ENCODE measurements around the gene NRXN3.

The NRXN3 gene

DNA sequence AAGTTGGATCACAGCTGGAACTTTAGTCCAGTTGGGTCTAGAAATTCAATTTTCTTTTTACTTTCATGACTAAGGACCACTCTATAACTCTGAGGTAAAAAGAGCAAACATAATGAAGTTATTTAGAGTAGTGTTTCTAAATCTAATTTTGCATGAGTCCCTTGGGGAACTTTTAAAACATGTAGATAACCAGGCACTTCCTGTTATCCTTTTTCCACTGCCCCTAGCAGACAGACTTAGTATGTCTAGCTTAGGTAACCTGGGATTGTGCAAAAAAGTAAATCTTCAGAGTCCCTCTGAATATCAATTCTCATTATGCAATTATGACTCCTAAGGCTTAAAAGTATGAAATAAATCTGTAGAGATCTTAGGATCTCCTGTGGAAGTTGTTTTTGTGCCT, 1669.9 kb downstream of the NRXN3 start:
- no peak for DNase-seq (ENCODE audit: extremely low spot score)
- CTCF ChIA-PET: interaction anchor here (1.3 kb wide), 1 partner anchor 9 kb away, joined by 3 read pairs; no protein-coding TSS in a partner anchor
- POLR2A ChIA-PET: no interaction called here
- TF ChIP-seq, protein P1, sequence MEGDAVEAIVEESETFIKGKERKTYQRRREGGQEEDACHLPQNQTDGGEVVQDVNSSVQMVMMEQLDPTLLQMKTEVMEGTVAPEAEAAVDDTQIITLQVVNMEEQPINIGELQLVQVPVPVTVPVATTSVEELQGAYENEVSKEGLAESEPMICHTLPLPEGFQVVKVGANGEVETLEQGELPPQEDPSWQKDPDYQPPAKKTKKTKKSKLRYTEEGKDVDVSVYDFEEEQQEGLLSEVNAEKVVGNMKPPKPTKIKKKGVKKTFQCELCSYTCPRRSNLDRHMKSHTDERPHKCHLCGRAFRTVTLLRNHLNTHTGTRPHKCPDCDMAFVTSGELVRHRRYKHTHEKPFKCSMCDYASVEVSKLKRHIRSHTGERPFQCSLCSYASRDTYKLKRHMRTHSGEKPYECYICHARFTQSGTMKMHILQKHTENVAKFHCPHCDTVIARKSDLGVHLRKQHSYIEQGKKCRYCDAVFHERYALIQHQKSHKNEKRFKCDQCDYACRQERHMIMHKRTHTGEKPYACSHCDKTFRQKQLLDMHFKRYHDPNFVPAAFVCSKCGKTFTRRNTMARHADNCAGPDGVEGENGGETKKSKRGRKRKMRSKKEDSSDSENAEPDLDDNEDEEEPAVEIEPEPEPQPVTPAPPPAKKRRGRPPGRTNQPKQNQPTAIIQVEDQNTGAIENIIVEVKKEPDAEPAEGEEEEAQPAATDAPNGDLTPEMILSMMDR (IDR thresholded peaks at IDR 0.05; ENCODE audit: control extremely low read depth, extremely low read depth, low read depth, missing control alignments): no peak

DNA sequence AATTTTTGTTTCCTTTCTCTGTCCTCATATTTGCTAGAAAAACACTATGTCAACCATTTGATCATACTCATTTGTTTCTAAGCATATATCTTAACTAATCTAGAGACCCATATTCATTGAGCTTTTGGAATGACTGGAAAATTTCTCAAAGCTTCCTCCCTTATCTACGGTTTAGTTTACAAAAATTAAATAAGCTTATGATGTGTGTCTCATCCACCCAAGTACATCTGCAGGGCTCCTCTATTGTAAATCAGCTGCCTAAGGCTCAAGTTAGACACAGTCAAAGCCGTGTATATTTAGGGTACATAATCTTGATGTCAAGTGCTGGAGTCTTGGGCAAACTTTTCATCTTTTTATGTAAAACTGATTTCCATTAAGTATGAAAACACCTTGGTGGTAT, 1670.7 kb downstream of the NRXN3 start:
- DNase-seq (ENCODE audit: extremely low spot score): no peak
- ChIA-PET POLR2A (no interaction called here), CTCF (interaction anchor here (1.3 kb wide), 1 partner anchor 10 kb away, joined by 3 read pairs; no protein-coding TSS in a partner anchor)
- TF ChIP-seq, protein P1 (IDR thresholded peaks at IDR 0.05; ENCODE audit: control extremely low read depth, extremely low read depth, low read depth, missing control alignments): no peak

DNA sequence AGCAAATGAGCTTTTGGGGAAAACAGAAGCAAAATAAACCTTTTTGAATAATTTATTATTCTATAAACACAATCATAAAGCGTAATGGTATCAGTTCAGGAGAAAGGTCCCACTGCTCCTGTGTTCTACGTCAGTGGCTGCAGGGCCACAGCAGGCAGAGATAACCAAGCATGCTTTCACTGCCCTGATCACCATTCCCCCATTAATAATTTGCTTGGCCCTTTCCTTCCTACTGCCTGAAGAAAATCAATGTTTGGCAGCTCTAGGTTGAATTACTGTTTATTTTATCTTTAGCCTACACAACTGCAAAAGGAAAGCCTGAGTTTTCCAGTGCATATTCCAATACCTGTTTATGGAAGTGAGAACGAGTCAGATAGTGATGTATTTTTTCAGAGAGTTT, 1671.3 kb downstream of the NRXN3 start:
- ChIA-PET CTCF (no interaction called here), POLR2A (no interaction called here)
- TF ChIP-seq, protein P1 (IDR thresholded peaks at IDR 0.05; ENCODE audit: control extremely low read depth, extremely low read depth, low read depth, missing control alignments): no peak
- no peak for DNase-seq (ENCODE audit: extremely low spot score)

DNA sequence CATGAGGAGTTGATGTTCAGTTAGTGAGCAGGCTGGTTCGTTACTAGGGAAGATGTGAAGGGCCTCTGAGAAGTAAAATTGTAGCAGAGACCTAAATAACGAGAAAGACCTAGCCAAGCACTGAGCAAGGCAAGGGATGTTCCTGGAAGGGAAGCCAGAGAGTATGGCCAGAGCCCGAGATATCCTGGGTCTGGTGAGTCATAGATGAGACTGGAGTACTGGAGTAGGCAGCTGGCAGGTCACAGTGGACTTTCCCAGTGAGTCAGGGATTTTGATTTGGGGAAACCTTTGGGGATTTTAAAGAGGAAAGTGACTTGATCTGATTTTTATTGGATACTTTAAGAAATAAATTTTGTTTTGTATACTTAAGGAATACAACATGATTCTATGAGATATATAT, 1672.1 kb downstream of the NRXN3 start:
- no peak for DNase-seq (ENCODE audit: extremely low spot score)
- TF ChIP-seq, protein P1 (IDR thresholded peaks at IDR 0.05; ENCODE audit: control extremely low read depth, extremely low read depth, low read depth, missing control alignments): no peak
- ChIA-PET CTCF (no interaction called here), POLR2A (no interaction called here)

DNA sequence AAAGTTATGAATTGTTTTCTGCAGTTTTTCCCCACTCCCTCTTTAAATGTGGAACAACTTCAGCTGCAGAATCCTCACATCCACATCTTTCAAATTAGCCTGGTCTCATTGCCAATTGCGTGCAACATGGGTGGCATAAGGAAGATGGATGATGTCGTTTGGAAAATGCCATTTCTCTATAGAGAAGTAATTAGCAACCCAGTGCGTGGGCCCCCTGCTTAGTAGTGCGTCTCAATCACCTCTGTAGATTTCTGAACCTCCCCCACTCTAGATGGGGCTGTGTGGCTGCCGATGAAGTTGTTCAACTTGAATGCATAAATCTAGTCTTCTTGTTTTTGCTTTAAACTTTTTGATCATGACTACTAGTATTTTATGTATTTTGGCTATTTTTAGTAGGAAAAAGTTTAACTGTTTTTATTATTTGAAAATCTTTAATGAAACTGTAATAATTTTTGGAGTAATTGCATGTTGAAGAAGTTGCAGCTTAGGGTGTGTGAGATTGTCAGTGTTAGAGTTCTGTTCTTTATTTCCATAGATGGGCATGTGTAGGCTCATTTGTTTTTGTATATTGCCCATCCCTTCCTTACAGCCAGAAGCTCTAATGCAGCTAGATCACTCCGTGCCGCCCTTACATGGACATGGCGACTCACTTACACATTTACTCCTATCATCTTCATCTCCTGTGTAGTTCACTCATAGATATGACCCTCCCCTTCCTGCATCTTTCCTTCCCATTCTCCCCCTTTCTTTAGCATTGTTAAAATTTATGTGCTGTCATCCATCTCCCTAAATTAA, 1683.0 kb downstream of the NRXN3 start:
- TF ChIP-seq, protein P1 (IDR thresholded peaks at IDR 0.05; ENCODE audit: control extremely low read depth, extremely low read depth, low read depth, missing control alignments): no peak
- no peak for DNase-seq (ENCODE audit: extremely low spot score)
- CTCF ChIA-PET: no interaction called here
- POLR2A ChIA-PET: no interaction called here

DNA sequence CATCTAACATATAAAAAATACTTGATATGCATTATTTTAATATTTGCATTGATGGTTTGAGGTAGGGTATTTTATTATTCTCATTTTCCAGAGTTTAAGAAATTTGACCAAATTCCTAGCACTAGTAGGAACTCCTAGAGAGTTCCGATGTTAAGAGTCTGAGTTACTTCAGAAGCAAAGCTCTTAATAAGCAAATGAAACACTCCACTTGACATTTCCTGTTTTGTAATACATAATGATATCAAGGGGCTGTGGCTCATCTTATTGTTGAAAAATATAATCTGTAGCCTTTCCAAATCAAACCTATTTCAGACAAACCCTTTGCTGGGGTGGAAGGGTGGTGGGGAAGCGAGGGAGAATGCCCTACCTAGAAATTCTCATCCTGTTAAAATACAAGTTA, 1685.6 kb downstream of the NRXN3 start:
- CTCF ChIA-PET: interaction anchor here (1.4 kb wide), 1 partner anchor 13 kb away, joined by 4 read pairs; no protein-coding TSS in a partner anchor
- DNase-seq (ENCODE audit: extremely low spot score): no peak
- POLR2A ChIA-PET: no interaction called here
- TF ChIP-seq, protein P1 (IDR thresholded peaks at IDR 0.05; ENCODE audit: control extremely low read depth, extremely low read depth, low read depth, missing control alignments): no peak
